Mesothelial cell of epicardium (in vitro differentiated cells): ENCODE measurements around the gene DLEU7. TPM values are rescaled to one million over a fixed set of nuclear protein-coding genes. Genes with fewer than 3 reads are reported as not detected.

Experiments used
- DNase-seq, 2 experiments: peaks; one replicate each; pipeline ENCODE4 v3.0.0; 2021; ENCODE audit warnings: low spot score in 2 of 2; ENCODE audit not compliant: unreplicated experiment in 2 of 2
- H3K27ac Mint-ChIP-seq: 2 replicates; pipeline ENCODE4 v1.8.0; 2021; ENCODE audit warnings: mixed read lengths
- H3K27me3 Mint-ChIP-seq: 2 replicates; pipeline ENCODE4 v1.8.0; 2021; ENCODE audit warnings: low read depth, mixed read lengths
- H3K36me3 Mint-ChIP-seq: 2 replicates; pipeline ENCODE4 v1.8.0; 2021; ENCODE audit warnings: mixed read lengths
- H3K4me1 Mint-ChIP-seq: 2 replicates; pipeline ENCODE4 v1.8.0; 2021; ENCODE audit warnings: mixed read lengths
- H3K4me3 Mint-ChIP-seq: 2 replicates; pipeline ENCODE4 v1.8.0; 2021; ENCODE audit warnings: mild to moderate bottlenecking, moderate library complexity, mixed read lengths
- H3K9me3 Mint-ChIP-seq: 2 replicates; pipeline ENCODE4 v1.8.0; 2021; ENCODE audit warnings: mixed read lengths
- CTCF ChIP-seq: fragments of 200-600 bp; sonication (generic); IDR thresholded peaks from one replicate; pipeline ENCODE4 v1.5.0; 2021; ENCODE audit warnings: antibody characterized with exemption; ENCODE audit not compliant: unreplicated experiment
- total RNA-seq: library from RNA; stranded (reverse); gene quantifications from 3 replicates; pipeline ENCODE4 v1.2.1, GENCODE V29; 2021

DLEU7 gene
- total RNA-seq, 1 donor from 2014 or later, result 0.18 TPM

- Mint-ChIP-seq H3K27me3 (peaks cover 66% of the 10 kb centered on the region), H3K27ac (no peak overlapping the region), H3K4me3 (no peak overlapping the region), H3K36me3 (peaks cover under 1% of the 10 kb centered on the region), H3K9me3 (peaks cover 14% of the 10 kb centered on the region), H3K4me1 (peaks cover 3% of the 10 kb centered on the region)
- no peak for DNase-seq
- TF ChIP-seq CTCF, result no peak
Measured at GRCh38 chr13:50838031-50838430, 5.5 kb downstream of the DLEU7 start.

- Mint-ChIP-seq H3K9me3 (peaks cover 35% of the 10 kb centered on the region), H3K4me1 (no peaks in the 10 kb centered on the region), H3K27me3 (peaks cover 26% of the 10 kb centered on the region), H3K36me3 (peaks cover 2% of the 10 kb centered on the region), H3K27ac (no peak overlapping the region), H3K4me3 (no peak overlapping the region)
- TF ChIP-seq CTCF, result no peak
- no peak for DNase-seq
Measured at GRCh38 chr13:50831512-50831911, 12.0 kb downstream of the DLEU7 start.

- Mint-ChIP-seq H3K4me1 (no peaks in the 10 kb centered on the region), H3K27me3 (peaks cover 23% of the 10 kb centered on the region), H3K36me3 (peaks cover 2% of the 10 kb centered on the region), H3K9me3 (peaks cover 40% of the 10 kb centered on the region), H3K27ac (no peak overlapping the region), H3K4me3 (no peak overlapping the region)
- DNase-seq, result no peak
- TF ChIP-seq CTCF, result no peak
Measured at GRCh38 chr13:50829896-50830295, 13.6 kb downstream of the DLEU7 start.

- Mint-ChIP-seq H3K27ac (no peak overlapping the region), H3K4me3 (no peak overlapping the region), H3K9me3 (peaks cover 37% of the 10 kb centered on the region), H3K27me3 (peaks cover 26% of the 10 kb centered on the region), H3K4me1 (no peaks in the 10 kb centered on the region), H3K36me3 (peaks cover 2% of the 10 kb centered on the region)
- no peak for TF ChIP-seq CTCF
- DNase-seq, result no peak
Measured at GRCh38 chr13:50829226-50829625, 14.3 kb downstream of the DLEU7 start.

GRCh38 chr13:50826035-50826434 lies 17.5 kb downstream of the DLEU7 start:
- peaks cover 20% of the 10 kb centered on the region for H3K27me3 Mint-ChIP-seq
- peaks cover 10% of the 10 kb centered on the region for H3K9me3 Mint-ChIP-seq
- no peaks in the 10 kb centered on the region for H3K36me3 Mint-ChIP-seq
- DNase-seq, result no peak
- TF ChIP-seq CTCF, result no peak
- H3K4me1 Mint-ChIP-seq, result no peaks in the 10 kb centered on the region
- H3K4me3 Mint-ChIP-seq, result no peak overlapping the region
- H3K27ac Mint-ChIP-seq, result no peak overlapping the region

GRCh38 chr13:50812242-50812641 lies 31.2 kb downstream of the DLEU7 start:
- no peaks in the 10 kb centered on the region for H3K4me1 Mint-ChIP-seq
- no peaks in the 10 kb centered on the region for H3K27me3 Mint-ChIP-seq
- H3K4me3 Mint-ChIP-seq, result no peak overlapping the region
- no peak overlapping the region for H3K27ac Mint-ChIP-seq
- DNase-seq, result no peak
- H3K36me3 Mint-ChIP-seq, result no peaks in the 10 kb centered on the region
- no peak for TF ChIP-seq CTCF
- no peaks in the 10 kb centered on the region for H3K9me3 Mint-ChIP-seq
